Right lobe of liver (tissue), 4 donors: ENCODE measurements around the gene CDC37.

Experiments used
- CTCF ChIP-seq, 4 donors: fragments of 200-600 bp in 3 of 4; fragments of 450-650 bp in 1 of 4; IDR thresholded peaks; one replicate each; pipeline versions ENCODE4 v1.5.1 to v1.8.0; 2016 to 2022; ENCODE audit warnings: antibody characterized with exemption in 4 of 4, mild to moderate bottlenecking in 2 of 4
- POLR2A ChIP-seq: fragments of 450-650 bp; IDR thresholded peaks from one replicate; pipeline ENCODE4 v1.6.1; 2017; ENCODE audit warnings: antibody characterized with exemption, mild to moderate bottlenecking
- donor health status: DM: no; HTN: no; CAD: no.
- donor health status: DM: no; HTN: no; CAD: no.
- donor health status: DM: no; HTN: yes; CAD: no.

- no peak for TF ChIP-seq CTCF (IDR thresholded peaks at IDR 0.05)
- TF ChIP-seq POLR2A = no peak
Observed at GRCh38 chr19:10365518-10365917, 37.8 kb downstream of the CDC37 start.
